Measurements from ENCODE around the gene LPP.

DNA sequence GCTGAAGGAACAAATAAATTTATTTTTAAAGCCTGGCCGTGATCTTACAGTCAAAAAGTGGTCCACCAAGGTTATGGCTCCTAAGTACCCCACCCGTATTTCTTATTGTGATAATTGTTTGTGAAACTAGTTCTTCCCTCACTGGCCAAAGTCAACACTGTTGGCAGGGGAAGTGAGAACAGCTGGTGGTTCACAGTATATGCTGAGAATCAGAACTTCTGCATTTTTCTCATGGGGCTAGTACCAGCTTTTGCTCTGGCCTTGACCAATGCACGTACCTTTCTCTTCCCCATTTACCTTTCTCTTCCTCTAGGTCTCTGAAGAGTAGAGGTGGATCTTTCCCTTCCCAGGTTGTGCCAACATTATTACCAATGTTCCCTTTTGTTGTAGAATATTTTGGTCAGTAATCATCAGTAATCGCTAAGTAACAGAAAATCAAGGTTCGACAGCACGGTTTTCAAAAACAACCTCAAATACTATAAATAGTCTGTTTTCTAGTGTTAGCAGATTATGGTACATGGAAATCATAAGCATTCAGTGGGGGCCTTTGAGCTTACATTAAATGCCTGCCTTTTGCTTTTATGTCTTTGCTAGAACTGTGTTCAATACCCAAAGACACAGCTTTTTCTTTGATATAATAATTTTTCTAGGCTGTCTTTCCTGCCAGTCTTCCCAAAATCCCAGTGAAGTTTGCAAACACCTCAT, 268.0 kb downstream of the LPP start:
- no peak for TF ChIP-seq CHD1 (IDR thresholded peaks at IDR 0.05; ENCODE audit: low read depth, low read length)
- TF ChIP-seq, protein P1, sequence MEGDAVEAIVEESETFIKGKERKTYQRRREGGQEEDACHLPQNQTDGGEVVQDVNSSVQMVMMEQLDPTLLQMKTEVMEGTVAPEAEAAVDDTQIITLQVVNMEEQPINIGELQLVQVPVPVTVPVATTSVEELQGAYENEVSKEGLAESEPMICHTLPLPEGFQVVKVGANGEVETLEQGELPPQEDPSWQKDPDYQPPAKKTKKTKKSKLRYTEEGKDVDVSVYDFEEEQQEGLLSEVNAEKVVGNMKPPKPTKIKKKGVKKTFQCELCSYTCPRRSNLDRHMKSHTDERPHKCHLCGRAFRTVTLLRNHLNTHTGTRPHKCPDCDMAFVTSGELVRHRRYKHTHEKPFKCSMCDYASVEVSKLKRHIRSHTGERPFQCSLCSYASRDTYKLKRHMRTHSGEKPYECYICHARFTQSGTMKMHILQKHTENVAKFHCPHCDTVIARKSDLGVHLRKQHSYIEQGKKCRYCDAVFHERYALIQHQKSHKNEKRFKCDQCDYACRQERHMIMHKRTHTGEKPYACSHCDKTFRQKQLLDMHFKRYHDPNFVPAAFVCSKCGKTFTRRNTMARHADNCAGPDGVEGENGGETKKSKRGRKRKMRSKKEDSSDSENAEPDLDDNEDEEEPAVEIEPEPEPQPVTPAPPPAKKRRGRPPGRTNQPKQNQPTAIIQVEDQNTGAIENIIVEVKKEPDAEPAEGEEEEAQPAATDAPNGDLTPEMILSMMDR (conservative IDR thresholded peaks at IDR 0.05; ENCODE audit: low read depth, low read length) = no peak
- TF ChIP-seq MAFK (IDR thresholded peaks at IDR 0.05; ENCODE audit: low read depth, low read length) = no peak
- no peak for TF ChIP-seq RAD21 (IDR thresholded peaks at IDR 0.05; ENCODE audit: low read length)
- TF ChIP-seq, protein P2, sequence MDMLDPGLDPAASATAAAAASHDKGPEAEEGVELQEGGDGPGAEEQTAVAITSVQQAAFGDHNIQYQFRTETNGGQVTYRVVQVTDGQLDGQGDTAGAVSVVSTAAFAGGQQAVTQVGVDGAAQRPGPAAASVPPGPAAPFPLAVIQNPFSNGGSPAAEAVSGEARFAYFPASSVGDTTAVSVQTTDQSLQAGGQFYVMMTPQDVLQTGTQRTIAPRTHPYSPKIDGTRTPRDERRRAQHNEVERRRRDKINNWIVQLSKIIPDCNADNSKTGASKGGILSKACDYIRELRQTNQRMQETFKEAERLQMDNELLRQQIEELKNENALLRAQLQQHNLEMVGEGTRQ (IDR thresholded peaks at IDR 0.05; ENCODE audit: low read depth, low read length) = no peak
- TF ChIP-seq POLR2A (IDR thresholded peaks at IDR 0.05; ENCODE audit: low read depth, low read length) = no peak
- TF ChIP-seq CEBPB (IDR thresholded peaks at IDR 0.05; ENCODE audit: low read depth, low read length) = no peak
- TF ChIP-seq RFX5 (IDR thresholded peaks at IDR 0.05; ENCODE audit: low read depth, low read length) = no peak
- TF ChIP-seq FOS (IDR thresholded peaks at IDR 0.05; ENCODE audit: low read depth, low read length) = no peak
- no peak for TF ChIP-seq SMC3 (IDR thresholded peaks at IDR 0.05; ENCODE audit: low read depth, low read length)
- TF ChIP-seq MXI1 (IDR thresholded peaks at IDR 0.05; ENCODE audit: borderline replicate concordance, low read depth, low read length) = no peak
- TF ChIP-seq, protein P3, sequence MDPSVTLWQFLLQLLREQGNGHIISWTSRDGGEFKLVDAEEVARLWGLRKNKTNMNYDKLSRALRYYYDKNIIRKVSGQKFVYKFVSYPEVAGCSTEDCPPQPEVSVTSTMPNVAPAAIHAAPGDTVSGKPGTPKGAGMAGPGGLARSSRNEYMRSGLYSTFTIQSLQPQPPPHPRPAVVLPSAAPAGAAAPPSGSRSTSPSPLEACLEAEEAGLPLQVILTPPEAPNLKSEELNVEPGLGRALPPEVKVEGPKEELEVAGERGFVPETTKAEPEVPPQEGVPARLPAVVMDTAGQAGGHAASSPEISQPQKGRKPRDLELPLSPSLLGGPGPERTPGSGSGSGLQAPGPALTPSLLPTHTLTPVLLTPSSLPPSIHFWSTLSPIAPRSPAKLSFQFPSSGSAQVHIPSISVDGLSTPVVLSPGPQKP (IDR thresholded peaks at IDR 0.05; ENCODE audit: borderline replicate concordance, low read depth, low read length) = no peak
- no peak for TF ChIP-seq BHLHE40 (IDR thresholded peaks at IDR 0.05; ENCODE audit: low read depth, low read length)
